PC-3 (cell line): ENCODE measurements around the gene AJAP1.

Source experiments
- CTCF ChIP-seq: fragments of 300-600 bp; sonication (generic); conservative IDR thresholded peaks from 2 replicates; pipeline ENCODE4 v1.5.1; 2017; ENCODE audit warnings: antibody characterized with exemption, low read depth, mild to moderate bottlenecking, low read length
- EZH2 ChIP-seq: fragments of 300-600 bp; sonication (generic); IDR thresholded peaks from one replicate; pipeline ENCODE4 v1.6.1; 2017; ENCODE audit warnings: antibody characterized with exemption, mild to moderate bottlenecking, low read length; ENCODE audit not compliant: unreplicated experiment
- EZH2phosphoT487 ChIP-seq: fragments of 300-600 bp; sonication (generic); IDR thresholded peaks from 2 replicates; pipeline ENCODE4 v1.6.1; 2018; ENCODE audit warnings: mild to moderate bottlenecking, antibody characterized with exemption, low read length, borderline replicate concordance

- TF ChIP-seq CTCF (no peak), EZH2 (no peak), EZH2phosphoT487 (no peak)
These were observed 117.3 kb downstream of the AJAP1 start for GRCh38 chr1:4771721-4772120.
